Esophagus squamous epithelium (tissue), 4 donors: Measurements from ENCODE around the gene PRDM12.

Experiments
- CTCF ChIP-seq, 6 experiments: fragments of 450-650 bp in 4 of 6; fragments of 200-600 bp in 2 of 6; sonication (generic) in 2 of 6; IDR thresholded peaks; one replicate each; pipeline ENCODE4 v1.5.1; 2016 to 2019; ENCODE audit warnings: antibody characterized with exemption in 6 of 6, mild to moderate bottlenecking in 4 of 6, moderate library complexity in 4 of 6
- POLR2A ChIP-seq, 4 donors: fragments of 450-650 bp; IDR thresholded peaks; one replicate each; pipeline ENCODE4 v1.6.1; 2017; ENCODE audit warnings: antibody characterized with exemption in 4 of 4, mild to moderate bottlenecking in 4 of 4, moderate library complexity in 3 of 4

GRCh38 chr9:130632081-130632710 is 32.2 kb upstream of the PRDM12 start:
- TF ChIP-seq CTCF (IDR thresholded peaks at IDR 0.05) (no peak), POLR2A (IDR thresholded peaks at IDR 0.05) (no peak)
